Measurements from ENCODE around the gene SETX. TPM values are rescaled to one million over a fixed set of nuclear protein-coding genes. Genes with fewer than 3 reads are reported as not detected.
"Not testable (repeated sequence)": the region's sequence is repeated elsewhere in the genome, so short reads cannot be mapped to it uniquely, and the experiment has no call there.

SETX gene
- total and polyA plus RNA-seq, 10 of the 15 experiments (the other 5 are each of a cell fraction or from before 2014, with no cell fraction given): 15.8 to 75.7 (median 37.0) TPM

- H3K79me2 ChIP-seq (ENCODE audit: control insufficient read depth, insufficient read depth, low read length); POLR2A ChIA-PET; H3K27me3 ChIP-seq (replicated peaks in 1 of 2; ENCODE audit: control insufficient read depth in 2 of 2, insufficient read depth in 2 of 2, low read length in 1 of 2); H3K9ac ChIP-seq (ENCODE audit: control insufficient read depth, insufficient read depth, low read length); H3K4me3 ChIP-seq; H3K27ac ChIP-seq (ENCODE audit: control insufficient read depth, insufficient read depth); H3K4me1 ChIP-seq (ENCODE audit: control insufficient read depth, insufficient read depth, low read length); intact Hi-C loops (cut with micrococcal nuclease; ENCODE audit: unreplicated experiment); FAIRE-seq; H2AFZ ChIP-seq (ENCODE audit: control insufficient read depth, low read depth, low read length); H3K9me3 ChIP-seq (replicated peaks; ENCODE audit: control insufficient read depth, insufficient read depth, low read length); H3K4me2 ChIP-seq (ENCODE audit: control insufficient read depth, insufficient read depth); H4K20me1 ChIP-seq (ENCODE audit: control insufficient read depth, insufficient read depth); BruUV-seq (replicated peaks); in situ Hi-C loops (cut with MboI): not testable (repeated sequence)
- H3K36me3 ChIP-seq (ENCODE audit: control insufficient read depth in 2 of 2, insufficient read depth in 2 of 2, low read length in 1 of 2): peaks cover 14 to 56% of the 10 kb centered on the region in 2 experiments
- ChIA-PET CTCF (interaction anchor here (0.6 to 5.5 kb wide), 15 partner anchors 8 to 708 kb away, joined by 3 to 29 read pairs (median 4); no protein-coding TSS in a partner anchor), RAD21 (ENCODE audit: unreplicated experiment) (interaction anchor here (0.5 kb wide), 1 partner anchor 1286 kb away, joined by 3 read pairs; no protein-coding TSS in a partner anchor), SMC1A (ENCODE audit: uncharacterized antibody, unreplicated experiment) (interaction anchor here (1.0 to 1.4 kb wide), 2 partner anchors 112 to 126 kb away, joined by 3 read pairs; no protein-coding TSS in a partner anchor)
- DNase-seq (ENCODE audit: low read depth, low spot score) (peak; percentile 17), ATAC-seq (peak; percentile 38)
- 76% methylated on average over 10 of the region's 16 CpGs for WGBS (ENCODE audit: insufficient coverage, insufficient replicate concordance, low lambda C conversion rate, missing lambda C conversion rate)
- TF ChIP-seq TCF12 (IDR thresholded peaks at IDR 0.05; ENCODE audit: low read depth, low read length): peak; percentile 89
- TF ChIP-seq GABPA (IDR thresholded peaks at IDR 0.05; ENCODE audit: low read depth): peak; percentile 25; the same call in 1 of the 2 replicates
- TF ChIP-seq FOXM1 (IDR thresholded peaks at IDR 0.05; ENCODE audit: low read depth, low read length): peak; percentile 32; the same call in 1 of the 2 replicates
- TF ChIP-seq NFIC (IDR thresholded peaks at IDR 0.05; ENCODE audit: low read depth, low read length): peak; percentile 63
- peak; percentile 48 for TF ChIP-seq PBX3 (IDR thresholded peaks at IDR 0.05; ENCODE audit: insufficient replicate concordance, low read depth, low read length)
- TF ChIP-seq BCL3 (IDR thresholded peaks at IDR 0.05; ENCODE audit: borderline replicate concordance, insufficient read depth, low read depth, low read length, poor library complexity, severe bottlenecking): peak; percentile 91
- TF ChIP-seq, protein P1, sequence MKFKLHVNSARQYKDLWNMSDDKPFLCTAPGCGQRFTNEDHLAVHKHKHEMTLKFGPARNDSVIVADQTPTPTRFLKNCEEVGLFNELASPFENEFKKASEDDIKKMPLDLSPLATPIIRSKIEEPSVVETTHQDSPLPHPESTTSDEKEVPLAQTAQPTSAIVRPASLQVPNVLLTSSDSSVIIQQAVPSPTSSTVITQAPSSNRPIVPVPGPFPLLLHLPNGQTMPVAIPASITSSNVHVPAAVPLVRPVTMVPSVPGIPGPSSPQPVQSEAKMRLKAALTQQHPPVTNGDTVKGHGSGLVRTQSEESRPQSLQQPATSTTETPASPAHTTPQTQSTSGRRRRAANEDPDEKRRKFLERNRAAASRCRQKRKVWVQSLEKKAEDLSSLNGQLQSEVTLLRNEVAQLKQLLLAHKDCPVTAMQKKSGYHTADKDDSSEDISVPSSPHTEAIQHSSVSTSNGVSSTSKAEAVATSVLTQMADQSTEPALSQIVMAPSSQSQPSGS (IDR thresholded peaks at IDR 0.05; ENCODE audit: low read length): 0 out of 2 replicates have a peak, but pooled peaks have one; percentile 22
- peak; percentile 37; the same call in 1 of the 2 replicates for TF ChIP-seq POLR2A (IDR thresholded peaks at IDR 0.05; ENCODE audit: low read depth, low read length)
- TF ChIP-seq EP300 (IDR thresholded peaks at IDR 0.05; ENCODE audit: borderline replicate concordance in 1 of 2, control insufficient read depth in 1 of 2, low read depth in 2 of 2, low read length in 2 of 2): peak in 1 of 2 experiments; percentile 64; a peak in 1 of 4 replicates
- peak; percentile 49; the same call in 1 of the 2 replicates for TF ChIP-seq POLR2AphosphoS5 (IDR thresholded peaks at IDR 0.05; ENCODE audit: low read length)
- peak; percentile 77 for TF ChIP-seq JUNB (IDR thresholded peaks at IDR 0.05)
- TF ChIP-seq TCF3 (IDR thresholded peaks at IDR 0.05; ENCODE audit: borderline replicate concordance, insufficient read depth, low read depth, low read length): peak; percentile 74
These were observed 84.9 kb downstream of the SETX start for GRCh38 chr9:132269704-132270516.

Measured in GM12878 (cell line).